Activated T-cell treated with anti-CD3 and anti-CD28 coated beads for 48 hours (primary cell): ENCODE measurements around the gene FBXW4.

Source experiments
- DNase-seq: peaks from one replicate; pipeline ENCODE4 v3.0.0-alpha.2; 2020; ENCODE audit warnings: low read depth

Gene FBXW4

GRCh38 chr10:101566333-101567164, 128.4 kb downstream of the FBXW4 start:
- no peak for DNase-seq

GRCh38 chr10:101565936-101566332, 129.0 kb downstream of the FBXW4 start:
- no peak for DNase-seq

- no peak for DNase-seq
These were observed 129.5 kb downstream of the FBXW4 start for GRCh38 chr10:101565370-101565900.

GRCh38 chr10:101564490-101564991, 130.4 kb downstream of the FBXW4 start:
- no peak for DNase-seq

DNA sequence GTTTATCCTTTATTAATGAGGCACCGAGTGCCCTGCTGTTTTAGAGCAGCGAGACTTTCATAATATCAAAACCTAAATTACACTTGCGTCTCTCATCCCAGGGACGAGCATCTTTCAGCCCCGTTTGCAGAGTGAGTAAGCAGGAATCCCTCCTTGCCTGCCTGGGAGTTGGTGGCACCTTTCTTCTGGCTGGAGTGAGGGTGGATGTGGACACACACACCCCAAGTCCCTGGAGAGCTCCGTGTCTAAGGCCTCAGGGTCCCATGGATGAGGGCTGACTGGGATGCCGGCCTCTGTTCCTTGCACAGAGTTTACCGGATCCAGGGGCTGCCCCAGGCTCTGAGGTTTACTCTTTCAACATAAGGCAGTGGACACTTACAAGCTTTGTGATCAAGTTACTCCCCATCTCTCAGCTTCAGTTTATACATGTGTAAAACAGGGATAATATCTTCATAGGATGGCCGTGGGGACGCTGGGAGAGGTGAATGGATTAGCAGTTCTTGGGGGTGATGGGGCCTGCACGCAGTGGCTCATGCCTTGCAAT, 131.4 kb downstream of the FBXW4 start:
- DNase-seq: no peak

- no peak for DNase-seq
These were observed 132.0 kb downstream of the FBXW4 start for GRCh38 chr10:101563007-101563406.

- no peak for DNase-seq
These were observed 132.7 kb downstream of the FBXW4 start for GRCh38 chr10:101562231-101562630.

GRCh38 chr10:101561068-101561915, 133.7 kb downstream of the FBXW4 start:
- DNase-seq: no peak
